ENCODE data around the gene KRTAP10-8. TPM values are rescaled to one million over a fixed set of nuclear protein-coding genes. Genes with fewer than 3 reads are reported as not detected.
"Not testable (repeated sequence)": the region's sequence is repeated elsewhere in the genome, so short reads cannot be mapped to it uniquely, and the experiment has no call there.

KRTAP10-8 gene
- polyA plus RNA-seq (ENCODE audit: insufficient read length in 4 of 4) = not detected

DNA sequence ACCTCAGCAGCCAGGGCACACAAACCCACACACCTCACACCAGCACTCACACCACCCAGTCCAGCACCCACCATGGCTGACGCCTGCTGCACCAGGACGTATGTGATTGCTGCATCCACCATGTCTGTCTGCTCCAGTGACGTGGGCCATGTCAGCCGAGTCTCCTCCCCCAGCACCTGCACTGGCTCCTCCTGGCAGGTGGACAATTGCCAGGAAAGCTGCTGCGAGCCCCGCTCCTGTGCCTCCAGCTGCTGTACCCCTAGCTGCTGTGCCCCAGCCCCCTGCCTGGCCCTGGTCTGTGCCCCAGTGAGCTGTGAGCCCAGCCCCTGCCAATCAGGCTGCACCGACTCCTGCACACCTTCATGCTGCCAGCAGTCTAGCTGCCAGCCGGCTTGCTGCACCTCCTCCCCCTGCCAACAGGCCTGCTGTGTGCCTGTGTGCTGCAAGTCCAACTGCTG lies at the start of gene KRTAP10-8:
Gene KRTAP10-8 (plus strand): TSS at position 51 of the 458 bp plus-strand sequence. CDS start 22 bp downstream, at position 73.
- no peak for DNase-seq (ENCODE audit: low read depth in 4 of 4, low spot score in 3 of 4)

DNA sequence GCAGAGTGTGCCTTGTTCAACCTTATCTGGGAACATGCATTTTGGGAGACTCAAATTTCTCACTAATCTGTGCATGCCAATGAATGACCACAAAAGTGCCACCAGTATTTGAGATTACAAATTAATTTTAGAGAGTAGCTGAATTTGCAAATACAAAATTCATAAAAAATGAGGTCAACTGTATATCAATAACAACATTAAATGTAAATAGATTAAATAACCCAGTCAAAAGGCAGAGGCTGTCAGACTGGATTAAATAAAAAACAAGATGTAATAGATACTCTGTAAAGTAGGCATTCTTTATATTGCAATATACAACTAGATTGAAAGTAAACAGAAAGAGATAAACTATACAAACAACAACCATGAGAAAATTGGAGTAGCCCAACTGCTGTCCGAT lies 47.8 kb upstream of the KRTAP10-8 start:
- DNase-seq (ENCODE audit: low read depth in 4 of 4, low spot score in 3 of 4) = no peak

DNA sequence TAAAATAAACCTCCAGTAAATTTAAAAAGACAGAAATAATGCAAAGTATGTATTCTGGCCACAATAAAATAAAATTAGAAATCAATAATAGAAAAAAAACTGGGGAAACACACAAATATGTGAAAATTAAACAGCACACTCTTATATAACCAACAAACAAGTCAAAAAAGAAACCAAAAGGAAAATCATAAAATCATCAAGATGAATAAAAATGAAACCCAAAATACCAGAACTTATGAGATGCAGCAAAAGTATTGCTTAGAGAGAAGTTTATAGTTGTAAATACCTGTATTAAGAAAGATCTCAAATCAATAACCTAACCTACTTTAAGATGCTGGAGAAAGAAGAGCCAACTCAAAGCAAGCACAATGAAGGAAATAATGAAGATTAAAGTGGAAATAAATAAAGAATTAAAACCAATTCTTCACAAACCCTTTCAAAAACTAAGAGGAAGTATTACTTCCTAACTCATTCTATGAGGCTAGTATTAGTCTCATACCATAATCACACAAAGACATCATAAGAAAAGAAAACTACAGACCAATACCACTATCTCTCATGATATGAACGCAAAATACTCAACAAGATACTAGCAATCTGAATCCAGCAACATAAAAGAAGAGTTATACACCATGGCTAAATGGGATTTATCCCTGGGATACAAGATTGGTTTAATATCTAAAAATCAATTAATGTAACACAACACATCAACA lies 46.8 kb upstream of the KRTAP10-8 start:
- DNase-seq (ENCODE audit: low read depth in 4 of 4, low spot score in 3 of 4) = no peak

DNA sequence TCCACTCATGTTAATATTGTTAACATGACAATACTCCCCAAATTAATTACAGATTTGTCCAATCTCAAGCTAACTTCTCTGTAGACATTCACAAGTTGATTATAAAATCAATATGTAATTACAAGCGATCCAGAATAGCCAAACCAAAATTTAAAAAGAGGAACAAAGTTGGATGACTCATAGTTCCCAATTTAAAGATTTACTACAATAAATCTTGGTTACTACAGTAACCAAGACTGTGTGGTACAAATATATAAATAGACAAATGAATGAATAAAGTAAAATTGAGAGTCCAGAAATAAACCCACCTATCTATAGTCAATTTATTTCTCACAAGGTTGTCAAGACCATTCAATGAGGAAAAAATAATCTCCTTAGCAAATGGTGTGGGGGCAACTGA lies 45.5 kb upstream of the KRTAP10-8 start:
- DNase-seq (ENCODE audit: low read depth in 4 of 4, low spot score in 3 of 4) = no peak

- DNase-seq (ENCODE audit: low read depth in 4 of 4, low spot score in 3 of 4) = no peak
Observed at GRCh38 chr21:44567481-44568171, 44.3 kb upstream of the KRTAP10-8 start.

- DNase-seq (ENCODE audit: low read depth in 4 of 4, low spot score in 3 of 4) = no peak
Observed at GRCh38 chr21:44568261-44568660, 43.6 kb upstream of the KRTAP10-8 start.

- no peak for DNase-seq (ENCODE audit: low read depth in 4 of 4, low spot score in 3 of 4)
Observed at GRCh38 chr21:44568667-44569556, 43.0 kb upstream of the KRTAP10-8 start.

- DNase-seq (ENCODE audit: low read depth in 4 of 4, low spot score in 3 of 4) = no peak
Observed at GRCh38 chr21:44569861-44570517, 41.9 kb upstream of the KRTAP10-8 start.

- no peak for DNase-seq (ENCODE audit: low read depth in 4 of 4, low spot score in 3 of 4)
Observed at GRCh38 chr21:44571296-44571695, 40.6 kb upstream of the KRTAP10-8 start.

- no peak for DNase-seq (ENCODE audit: low read depth in 4 of 4, low spot score in 3 of 4)
Observed at GRCh38 chr21:44571844-44572782, 39.8 kb upstream of the KRTAP10-8 start.

DNA sequence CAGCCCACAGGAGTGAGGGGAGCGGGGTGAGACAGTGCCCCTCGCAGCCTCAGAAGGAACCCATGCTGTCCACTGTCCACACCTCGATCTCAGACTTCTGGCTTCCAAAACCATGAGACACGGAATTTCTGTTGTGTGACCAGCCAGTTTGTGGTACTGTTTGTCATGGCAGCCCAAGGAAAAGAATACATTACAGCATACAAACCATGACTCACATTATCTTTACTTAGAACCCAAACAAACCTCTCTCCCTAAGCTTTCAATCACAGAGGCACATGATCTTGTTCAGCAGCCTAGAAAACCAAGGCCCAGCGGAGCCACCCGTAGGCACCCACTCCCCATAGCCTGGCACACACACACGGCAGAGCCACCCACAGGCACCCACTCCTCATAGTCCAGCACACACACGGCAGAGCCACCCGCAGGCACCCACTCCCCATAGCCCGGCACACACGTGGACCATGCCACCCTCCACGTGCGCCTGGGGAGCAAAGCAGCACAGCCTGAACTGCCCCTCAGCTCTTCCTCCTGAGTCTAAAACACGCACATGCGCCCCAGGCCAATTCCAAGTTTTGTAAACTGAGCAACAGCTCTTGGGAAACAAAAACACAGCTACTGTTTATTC lies 38.8 kb upstream of the KRTAP10-8 start:
- DNase-seq (ENCODE audit: low read depth in 4 of 4, low spot score in 3 of 4) = no peak

GRCh38 chr21:44573630-44574456 lies 38.0 kb upstream of the KRTAP10-8 start, which contains the start of gene KRTAP10-4:
KRTAP10-4 (plus strand) TSS chr21:44573729; CDS start chr21:44573759, 30 bp downstream.
- not testable (repeated sequence) for DNase-seq (ENCODE audit: low read depth in 4 of 4, low spot score in 3 of 4)

DNA sequence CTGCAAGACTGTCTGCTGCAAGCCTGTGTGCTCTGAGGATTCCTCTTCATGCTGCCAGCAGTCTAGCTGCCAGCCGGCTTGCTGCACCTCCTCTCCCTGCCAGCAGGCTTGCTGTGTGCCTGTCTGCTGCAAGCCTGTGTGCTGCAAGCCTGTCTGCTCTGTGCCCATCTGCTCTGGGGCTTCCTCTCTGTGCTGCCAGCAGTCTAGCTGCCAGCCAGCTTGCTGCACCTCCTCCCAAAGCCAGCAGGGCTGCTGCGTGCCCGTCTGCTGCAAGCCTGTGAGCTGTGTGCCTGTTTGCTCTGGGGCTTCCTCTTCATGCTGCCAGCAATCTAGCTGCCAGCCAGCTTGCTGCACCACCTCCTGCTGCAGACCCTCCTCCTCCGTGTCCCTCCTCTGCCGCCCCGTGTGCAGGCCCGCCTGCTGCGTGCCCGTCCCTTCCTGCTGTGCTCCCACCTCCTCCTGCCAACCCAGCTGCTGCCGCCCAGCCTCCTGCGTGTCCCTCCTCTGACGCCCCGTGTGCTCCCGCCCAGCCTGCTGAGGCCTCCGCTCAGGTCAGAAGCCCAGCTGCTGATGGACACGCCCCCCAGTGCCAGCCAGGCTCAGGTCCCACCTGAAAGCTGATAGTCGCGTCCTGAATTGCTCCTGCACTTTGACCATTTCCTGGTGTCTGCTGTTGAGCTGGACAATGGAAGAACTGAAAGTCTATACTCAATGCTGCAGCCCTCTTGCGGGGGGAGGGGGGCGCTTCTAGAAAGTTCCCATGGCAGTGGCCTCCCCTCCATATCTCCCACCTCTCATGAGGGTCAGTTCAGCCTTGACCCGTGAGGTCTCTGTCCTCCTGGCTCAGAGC lies 37.2 kb upstream of the KRTAP10-8 start:
- DNase-seq (ENCODE audit: low read depth in 4 of 4, low spot score in 3 of 4) = no peak

- DNase-seq (ENCODE audit: low read depth in 4 of 4, low spot score in 3 of 4) = no peak
Observed at GRCh38 chr21:44575307-44576024, 36.4 kb upstream of the KRTAP10-8 start.

GRCh38 chr21:44576025-44576420 lies 35.9 kb upstream of the KRTAP10-8 start:
- no peak for DNase-seq (ENCODE audit: low read depth in 4 of 4, low spot score in 3 of 4)

GRCh38 chr21:44578371-44579055 lies 33.4 kb upstream of the KRTAP10-8 start:
- no peak for DNase-seq (ENCODE audit: low read depth in 4 of 4, low spot score in 3 of 4)
